A549 (cell line): ENCODE results near the gene PLEKHF1. TPM values are rescaled to one million over a fixed set of nuclear protein-coding genes. Genes with fewer than 3 reads are reported as not detected.

Experiments
- ATAC-seq, 2 experiments: fragments of 200-7000 bp in 1 of 2; fragments of >200 bp in 1 of 2; cut with Nextera tagmentation in 1 of 2; cut with Tn5 transposase in 1 of 2; 3 replicates each; pipeline versions ENCODE4 v1.8.0 to v1.9.1; 2018 to 2020; ENCODE audit warnings: mild to moderate bottlenecking in 1 of 2, moderate library complexity in 1 of 2
- CTCF ChIA-PET: fragments of 300-600 bp; sonication (Branson Sonifier 250); formaldehyde crosslinking; extraction: SDS; loops from one replicate; lab custom pipeline; 2021; ENCODE audit warnings: antibody characterized with exemption, inconsistent platforms; lab: Yijun Ruan, JAX
- POLR2A ChIA-PET: fragments of 350-600 bp; formaldehyde crosslinking; extraction: SDS; loops from one replicate; lab custom pipeline; 2021; ENCODE audit warnings: antibody characterized with exemption, inconsistent platforms; lab: Yijun Ruan, JAX
- DNase-seq, 2 experiments: peaks; one replicate each; pipeline versions ENCODE4 v3.0.0 to v3.0.0-alpha.2; 2011 to 2016; ENCODE audit warnings: low read depth in 1 of 2, low spot score in 1 of 2
- FAIRE-seq: peaks from 2 replicates; lab custom pipeline; 2011; peaks lifted over from hg19 to GRCh38; lab: Jason Lieb, UNC
- H3K27ac ChIP-seq, 2 experiments: fragments of >200 bp; sonication (Bioruptor Twin); formaldehyde crosslinking; 3 replicates each; pipeline ENCODE4 v1.5.1; 2016 to 2017
- H3K4me1 ChIP-seq: fragments of >200 bp; sonication (Bioruptor Twin); formaldehyde crosslinking; 3 replicates; pipeline ENCODE4 v1.6.1; 2016
- H3K4me2 ChIP-seq: fragments of >200 bp; sonication (Bioruptor Twin); formaldehyde crosslinking; 3 replicates; pipeline ENCODE4 v1.6.1; 2016
- H3K4me3 ChIP-seq: fragments of >200 bp; sonication (Bioruptor Twin); formaldehyde crosslinking; 3 replicates; pipeline ENCODE4 v1.5.1; 2016
- H3K9me3 ChIP-seq: fragments of >200 bp; sonication (Bioruptor Twin); formaldehyde crosslinking; 3 replicates; pipeline ENCODE4 v1.6.1; 2016
- CEBPB ChIP-seq, 2 experiments: fragments of >200 bp in 1 of 2; sonication (Bioruptor Twin) in 1 of 2; formaldehyde crosslinking in 1 of 2; IDR thresholded peaks; 2 replicates each; pipeline ENCODE4 v1.6.1; 2012 to 2016
- CHD4 ChIP-seq: fragments of 200-600 bp; sonication (generic); IDR thresholded peaks from 2 replicates; pipeline ENCODE4 v1.6.1; 2016; ENCODE audit warnings: antibody characterized with exemption, mild to moderate bottlenecking, borderline replicate concordance
- CTCF ChIP-seq: fragments of >200 bp; sonication (Bioruptor Twin); formaldehyde crosslinking; IDR thresholded peaks from 3 replicates; pipeline ENCODE4 v1.5.1; 2016
- EHF ChIP-seq: fragments of 250-450 bp; sonication (Bioruptor Pico); IDR thresholded peaks from 2 replicates; pipeline ENCODE4 v1.5.0; 2020; ENCODE audit warnings: mild to moderate bottlenecking
- FOXS1 ChIP-seq: fragments of 250-450 bp; sonication (Bioruptor Pico); IDR thresholded peaks from 2 replicates; pipeline ENCODE4 v1.5.0; 2020; ENCODE audit warnings: mild to moderate bottlenecking, moderate library complexity
- HDAC2 ChIP-seq: fragments of 200-600 bp; sonication (generic); IDR thresholded peaks from 2 replicates; pipeline ENCODE4 v1.6.1; 2016
- HES2 ChIP-seq: fragments of >200 bp; sonication (Bioruptor Twin); formaldehyde crosslinking; IDR thresholded peaks from 2 replicates; pipeline ENCODE4 v1.6.1; 2016
- HMGXB4 ChIP-seq: fragments of 250-450 bp; sonication (Bioruptor Pico); IDR thresholded peaks from 2 replicates; pipeline ENCODE4 v1.5.0; 2021; ENCODE audit warnings: mild to moderate bottlenecking, moderate library complexity, borderline replicate concordance
- HOXA7 ChIP-seq: fragments of 250-450 bp; sonication (Bioruptor Pico); IDR thresholded peaks from 2 replicates; pipeline ENCODE4 v1.5.0; 2020; ENCODE audit warnings: mild to moderate bottlenecking, moderate library complexity
- HOXB13 ChIP-seq: fragments of 250-450 bp; sonication (Bioruptor Pico); IDR thresholded peaks from 2 replicates; pipeline ENCODE4 v1.5.0; 2020; ENCODE audit warnings: low read depth, mild to moderate bottlenecking, moderate library complexity
- KDM1A ChIP-seq: fragments of 200-600 bp; sonication (generic); IDR thresholded peaks from 2 replicates; pipeline ENCODE4 v1.6.1; 2016; ENCODE audit warnings: low read depth, mild to moderate bottlenecking
- KDM5A ChIP-seq: fragments of 200-600 bp; sonication (generic); IDR thresholded peaks from 2 replicates; pipeline ENCODE4 v1.6.1; 2016; ENCODE audit warnings: antibody characterized with exemption, mild to moderate bottlenecking
- MYC ChIP-seq: IDR thresholded peaks from 2 replicates; pipeline ENCODE4 v1.6.1; 2012; ENCODE audit warnings: mild to moderate bottlenecking, inconsistent platforms, low read length, improper control_type of control experiment, borderline replicate concordance
- NFE2L2 ChIP-seq: fragments of 150-350 bp; conservative IDR thresholded peaks from 2 replicates; pipeline ENCODE4 v1.6.1; 2014; ENCODE audit warnings: low read length
- NPAS2 ChIP-seq: fragments of 250-450 bp; sonication (Bioruptor Pico); IDR thresholded peaks from 2 replicates; pipeline ENCODE4 v1.8.0; 2022; ENCODE audit warnings: mild to moderate bottlenecking, moderate library complexity, borderline replicate concordance
- NR3C1 ChIP-seq: fragments of >200 bp; sonication (Bioruptor Twin); formaldehyde crosslinking; IDR thresholded peaks from 3 replicates; pipeline ENCODE4 v1.6.1; 2017
- POLR2A ChIP-seq: IDR thresholded peaks from 2 replicates; pipeline ENCODE4 v1.6.1; 2012; ENCODE audit warnings: mild to moderate bottlenecking, low read length
- POLR2AphosphoS2 ChIP-seq: conservative IDR thresholded peaks from 2 replicates; pipeline ENCODE4 v1.6.1; 2012; ENCODE audit warnings: low read length, improper control_type of control experiment, inconsistent platforms
- RARB ChIP-seq: fragments of 250-450 bp; sonication (Bioruptor Pico); IDR thresholded peaks from 2 replicates; pipeline ENCODE4 v1.8.0; 2021; ENCODE audit warnings: mild to moderate bottlenecking, moderate library complexity
- RCOR1 ChIP-seq: fragments of 150-350 bp; IDR thresholded peaks from 2 replicates; pipeline ENCODE4 v1.6.1; 2014; ENCODE audit warnings: antibody characterized with exemption, low read length, low read depth
- REST ChIP-seq: fragments of 200-600 bp; sonication (generic); IDR thresholded peaks from 2 replicates; pipeline ENCODE4 v1.6.1; 2016; ENCODE audit warnings: antibody characterized with exemption, mild to moderate bottlenecking, moderate library complexity
- RNF2 ChIP-seq: fragments of 200-600 bp; sonication (generic); IDR thresholded peaks from 2 replicates; pipeline ENCODE4 v1.6.1; 2016; ENCODE audit warnings: low read depth, mild to moderate bottlenecking, antibody characterized with exemption, moderate library complexity, borderline replicate concordance
- TFCP2L1 ChIP-seq: fragments of 250-450 bp; sonication (Bioruptor Pico); IDR thresholded peaks from 2 replicates; pipeline ENCODE4 v1.5.0; 2021; ENCODE audit warnings: mild to moderate bottlenecking
- ZC3H11A ChIP-seq: fragments of 450-650 bp; IDR thresholded peaks from 2 replicates; pipeline ENCODE4 v1.6.1; 2014; ENCODE audit warnings: antibody characterized with exemption, mild to moderate bottlenecking
- ZNF302 ChIP-seq: fragments of 250-450 bp; sonication (Bioruptor Pico); IDR thresholded peaks from 2 replicates; pipeline ENCODE4 v1.9.0; 2021; ENCODE audit warnings: inconsistent platforms, mild to moderate bottlenecking, moderate library complexity
- WGBS: methylation state at CpG from one replicate; pipeline ENCODE4 v1.1.6; 2017; ENCODE audit errors: missing lambda C conversion rate; 5-methylcytosine and 5-hydroxymethylcytosine counted together
- polyA plus RNA-seq, 4 experiments: library from polyadenylated mRNA; depleted of rRNA in 3 of 4; stranded (reverse); fragments of >200 nt; fragmentation: RNase III in 1 of 4; extraction: RNeasy Plus Mini Kit Qiagen cat#74134 plus additional on column Dnase treatment in 1 of 4; gene quantifications; 2 replicates in 3 of 4; 3 replicates in 1 of 4; pipeline ENCODE4 v1.2.3, GENCODE V29; 2011 to 2017
- TF ChIP-seq, protein P1 (sequence below): fragments of 250-450 bp; sonication (Bioruptor Pico); IDR thresholded peaks from 2 replicates; pipeline ENCODE4 v1.5.0; 2020; ENCODE audit warnings: low read depth, mild to moderate bottlenecking, moderate library complexity

PLEKHF1 gene
- polyA plus RNA-seq, 2 of the 4 experiments (the other 2 are of a cell fraction) = 2.1 to 4.1 TPM

GRCh38 chr19:29651622-29652394, 13.5 kb upstream of the PLEKHF1 start:
- peaks cover 16% of the 10 kb centered on the region; the same call in 2 of the 3 replicates for H3K9me3 ChIP-seq
- no peak overlapping the region for H3K4me2 ChIP-seq
- FAIRE-seq (peak; percentile 88), DNase-seq (no peak), ATAC-seq (no peak)
- CTCF ChIA-PET = interaction anchor here (0.7 to 2.6 kb wide), 5 partner anchors 11 to 65 kb away, joined by 3 to 14 read pairs (median 5); no protein-coding TSS in a partner anchor
- POLR2A ChIA-PET = interaction anchor here (0.5 kb wide), 1 partner anchor 290 kb away, joined by 4 read pairs; no protein-coding TSS in a partner anchor
- no peak overlapping the region for H3K4me3 ChIP-seq
- WGBS = 57% methylated on average over 7 of the region's 7 CpGs
- H3K27ac ChIP-seq = no peak overlapping the region
- no peaks in the 10 kb centered on the region for H3K4me1 ChIP-seq
- TF ChIP-seq MYC (no peak), KDM1A (no peak), HES2 (no peak), CEBPB (IDR thresholded peaks at IDR 0.05) (no peak), POLR2A (no peak), POLR2AphosphoS2 (no peak), RARB (CRISPR knock-in tag) (no peak), FOXS1 (CRISPR knock-in tag) (no peak), ZNF302 (CRISPR knock-in tag) (no peak), RCOR1 (no peak)

GRCh38 chr19:29653398-29653797, 11.9 kb upstream of the PLEKHF1 start:
- TF ChIP-seq CHD4 (no peak), NPAS2 (no peak), MYC (no peak), FOXS1 (CRISPR knock-in tag) (no peak), REST (no peak), HOXA7 (CRISPR knock-in tag) (no peak), HDAC2 (no peak), NR3C1 (no peak), KDM5A (no peak), CTCF (no peak), HOXB13 (CRISPR knock-in tag) (no peak), NFE2L2 (no peak), RNF2 (no peak), EHF (CRISPR knock-in tag) (no peak), TFCP2L1 (CRISPR knock-in tag) (no peak), ZC3H11A (no peak), HMGXB4 (CRISPR knock-in tag) (no peak)
- TF ChIP-seq, protein P1, sequence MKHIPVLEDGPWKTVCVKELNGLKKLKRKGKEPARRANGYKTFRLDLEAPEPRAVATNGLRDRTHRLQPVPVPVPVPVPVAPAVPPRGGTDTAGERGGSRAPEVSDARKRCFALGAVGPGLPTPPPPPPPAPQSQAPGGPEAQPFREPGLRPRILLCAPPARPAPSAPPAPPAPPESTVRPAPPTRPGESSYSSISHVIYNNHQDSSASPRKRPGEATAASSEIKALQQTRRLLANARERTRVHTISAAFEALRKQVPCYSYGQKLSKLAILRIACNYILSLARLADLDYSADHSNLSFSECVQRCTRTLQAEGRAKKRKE = no peak
- Histone ChIP-seq H3K27ac (no peak overlapping the region), H3K9me3 (peaks cover 16% of the 10 kb centered on the region; the same call in 2 of the 3 replicates), H3K4me3 (no peak overlapping the region), H3K4me2 (no peak overlapping the region), H3K4me1 (no peaks in the 10 kb centered on the region)
- WGBS = 33% methylated on average over 5 of the region's 5 CpGs
- ATAC-seq (no peak), DNase-seq (no peak), FAIRE-seq (no peak)
- CTCF ChIA-PET = interaction anchor here (0.6 to 2.5 kb wide), 3 partner anchors 15 to 475 kb away, joined by 3 to 10 read pairs (median 6); no protein-coding TSS in a partner anchor
- POLR2A ChIA-PET = no interaction called here
